T47D (cell line): ENCODE data around the gene ZNF804A.
"Not testable (repeated sequence)": the region's sequence is repeated elsewhere in the genome, so short reads cannot be mapped to it uniquely, and the experiment has no call there.

ENCODE experiments used
- DNase-seq, 2 experiments: peaks; one replicate each; pipeline versions ENCODE4 v3.0.0 to v3.0.0-alpha.2; 2011 to 2012; ENCODE audit warnings: low read depth in 1 of 2, low spot score in 1 of 2
- JUND ChIP-seq: IDR thresholded peaks from 2 replicates; pipeline ENCODE4 v1.6.1; 2012; ENCODE audit warnings: low read depth
- in situ Hi-C: cut with HindIII; loops from 2 replicates; pipeline ENCODE4 v1.10.0; 2016; ENCODE audit warnings: low sequenced_read_pairs, low pct_unique_long_range_greater_than_20kb

The ZNF804A gene

GRCh38 chr2:184834699-184835397 lies 236.5 kb downstream of the ZNF804A start:
- DNase-seq = no peak
- no peak for TF ChIP-seq JUND
- in situ Hi-C loops = no loop called here

GRCh38 chr2:184835398-184835715 lies 237.0 kb downstream of the ZNF804A start:
- no peak for TF ChIP-seq JUND
- no peak for DNase-seq
- in situ Hi-C loops = no loop called here

GRCh38 chr2:184847331-184847730 lies 249.0 kb downstream of the ZNF804A start:
- no peak for DNase-seq
- in situ Hi-C loops = no loop called here
- TF ChIP-seq JUND = no peak

- TF ChIP-seq JUND = no peak
- DNase-seq = no peak
- in situ Hi-C loops = no loop called here
These were observed 251.2 kb downstream of the ZNF804A start for GRCh38 chr2:184849516-184849915.

- DNase-seq = no peak
- no peak for TF ChIP-seq JUND
- in situ Hi-C loops = no loop called here
These were observed 253.2 kb downstream of the ZNF804A start for GRCh38 chr2:184851576-184851975.

GRCh38 chr2:184859187-184859586 lies 260.9 kb downstream of the ZNF804A start:
- DNase-seq = no peak
- in situ Hi-C loops = no loop called here
- TF ChIP-seq JUND = no peak

- no peak for DNase-seq
- TF ChIP-seq JUND = no peak
- in situ Hi-C loops = no loop called here
These were observed 262.4 kb downstream of the ZNF804A start for GRCh38 chr2:184860744-184861143.

GRCh38 chr2:184875212-184875611 lies 276.9 kb downstream of the ZNF804A start:
- no peak for DNase-seq
- in situ Hi-C loops = no loop called here
- no peak for TF ChIP-seq JUND

- no peak for DNase-seq
- no peak for TF ChIP-seq JUND
- in situ Hi-C loops = no loop called here
These were observed 277.6 kb downstream of the ZNF804A start for GRCh38 chr2:184875911-184876310.

GRCh38 chr2:184877909-184878308 lies 279.6 kb downstream of the ZNF804A start:
- in situ Hi-C loops = no loop called here
- no peak for DNase-seq
- TF ChIP-seq JUND = no peak

GRCh38 chr2:184879671-184880070 lies 281.3 kb downstream of the ZNF804A start:
- in situ Hi-C loops = no loop called here
- DNase-seq = no peak
- TF ChIP-seq JUND = no peak

- in situ Hi-C loops, DNase-seq: not testable (repeated sequence)
These were observed 288.3 kb downstream of the ZNF804A start for GRCh38 chr2:184886585-184886984.

- no peak for DNase-seq
- in situ Hi-C loops = no loop called here
- TF ChIP-seq JUND = no peak
These were observed 292.0 kb downstream of the ZNF804A start for GRCh38 chr2:184890311-184890710.

- TF ChIP-seq JUND = no peak
- no peak for DNase-seq
- in situ Hi-C loops = no loop called here
These were observed 306.7 kb downstream of the ZNF804A start for GRCh38 chr2:184904991-184905390.

GRCh38 chr2:184906160-184906559 lies 307.8 kb downstream of the ZNF804A start:
- no peak for TF ChIP-seq JUND
- in situ Hi-C loops = no loop called here
- DNase-seq = no peak
